NCI-H1417 (cell line): ENCODE data around the gene FAM114A1.
A peak's percentile ranks its signal among the peaks of the same experiment; 100 is the strongest.

Experiments
- DNase-seq, 3 experiments: peaks; one replicate each; lab custom pipeline; 2025; lab: John Stamatoyannopoulos, UW

Gene FAM114A1

GRCh38 chr4:38858097-38858420 lies 9.5 kb upstream of the FAM114A1 start:
- DNase-seq: no peak

- no peak for DNase-seq
These were observed 8.1 kb upstream of the FAM114A1 start for GRCh38 chr4:38859501-38859900.

GRCh38 chr4:38860788-38861424 lies 6.7 kb upstream of the FAM114A1 start:
- peak in 2 of 3 experiments; percentile 37 to 39 for DNase-seq

GRCh38 chr4:38861791-38862190 lies 5.8 kb upstream of the FAM114A1 start:
- no peak for DNase-seq

GRCh38 chr4:38865445-38865844 lies 2.2 kb upstream of the FAM114A1 start:
- DNase-seq: no peak

GRCh38 chr4:38866973-38867477 lies 581 bp upstream of the FAM114A1 start:
- DNase-seq: no peak

- DNase-seq: peak in 2 of 3 experiments; percentile 35 to 56
These were observed 704 bp downstream of the FAM114A1 start for GRCh38 chr4:38868059-38868960.

GRCh38 chr4:38869511-38869910 lies 1.9 kb downstream of the FAM114A1 start:
- DNase-seq: no peak

- DNase-seq: no peak
These were observed 2.6 kb downstream of the FAM114A1 start for GRCh38 chr4:38870098-38870808.

GRCh38 chr4:38871593-38871992 lies 4.0 kb downstream of the FAM114A1 start:
- DNase-seq: no peak

- no peak for DNase-seq
These were observed 5.0 kb downstream of the FAM114A1 start for GRCh38 chr4:38872620-38873019.

GRCh38 chr4:38873290-38873944 lies 5.8 kb downstream of the FAM114A1 start:
- no peak for DNase-seq

GRCh38 chr4:38876636-38877035 lies 9.0 kb downstream of the FAM114A1 start:
- DNase-seq: no peak

- DNase-seq: no peak
These were observed 16.6 kb downstream of the FAM114A1 start for GRCh38 chr4:38884254-38884653.

- DNase-seq: no peak
These were observed 21.5 kb downstream of the FAM114A1 start for GRCh38 chr4:38889143-38889542.

GRCh38 chr4:38891051-38891983 lies 23.7 kb downstream of the FAM114A1 start:
- DNase-seq: no peak

GRCh38 chr4:38894322-38894982 lies 26.8 kb downstream of the FAM114A1 start:
- DNase-seq: no peak

GRCh38 chr4:38896940-38897339 lies 29.3 kb downstream of the FAM114A1 start:
- DNase-seq: no peak

- DNase-seq: no peak
These were observed 30.6 kb downstream of the FAM114A1 start for GRCh38 chr4:38898245-38898644.

GRCh38 chr4:38902221-38902620 lies 34.6 kb downstream of the FAM114A1 start:
- no peak for DNase-seq
